ENCODE data around the gene ZNRF3. TPM values are rescaled to one million over a fixed set of nuclear protein-coding genes. Genes with fewer than 3 reads are reported as not detected.
"Not testable (repeated sequence)": the region's sequence is repeated elsewhere in the genome, so short reads cannot be mapped to it uniquely, and the experiment has no call there.

Gene ZNRF3
- polyA plus RNA-seq, 6 donors from 2014 or later = 0.09 to 0.23 (median 0.17) TPM; not detected in 2

DNA sequence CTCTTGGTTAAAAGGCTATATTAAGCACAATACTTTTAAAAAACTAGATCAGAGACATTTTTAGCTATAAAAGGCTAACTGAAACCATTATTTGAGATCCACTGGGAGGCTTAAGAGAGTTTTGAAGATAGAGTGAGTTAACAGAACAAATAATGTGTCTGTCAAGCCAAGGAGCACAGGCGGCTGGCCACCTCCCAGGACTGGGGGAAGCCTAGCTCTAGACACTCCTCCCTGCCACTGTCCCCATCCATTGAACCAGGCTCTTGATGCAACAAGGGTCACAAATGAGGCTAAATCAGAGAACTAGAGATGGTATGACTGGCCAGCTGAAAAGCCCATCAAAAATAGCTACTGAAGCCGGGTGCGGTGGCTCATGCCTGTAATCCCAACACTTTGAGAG is 115.3 kb downstream of the ZNRF3 start:
- H3K36me3 Mint-ChIP-seq = no peaks in the 10 kb centered on the region
- no peaks in the 10 kb centered on the region for H3K4me1 Mint-ChIP-seq
- H3K27ac Mint-ChIP-seq = no peak overlapping the region
- no peak for DNase-seq
- H3K9me3 Mint-ChIP-seq = peaks cover 0 to 4% (median 0%) of the 10 kb centered on the region in 7 donors
- ATAC-seq (ENCODE audit: low read depth in 2 of 2) = no peak
- no peak overlapping the region for H3K4me3 Mint-ChIP-seq
- peaks cover 0 to 18% (median 15%) of the 10 kb centered on the region in 3 donors for H3K27me3 Mint-ChIP-seq

DNA sequence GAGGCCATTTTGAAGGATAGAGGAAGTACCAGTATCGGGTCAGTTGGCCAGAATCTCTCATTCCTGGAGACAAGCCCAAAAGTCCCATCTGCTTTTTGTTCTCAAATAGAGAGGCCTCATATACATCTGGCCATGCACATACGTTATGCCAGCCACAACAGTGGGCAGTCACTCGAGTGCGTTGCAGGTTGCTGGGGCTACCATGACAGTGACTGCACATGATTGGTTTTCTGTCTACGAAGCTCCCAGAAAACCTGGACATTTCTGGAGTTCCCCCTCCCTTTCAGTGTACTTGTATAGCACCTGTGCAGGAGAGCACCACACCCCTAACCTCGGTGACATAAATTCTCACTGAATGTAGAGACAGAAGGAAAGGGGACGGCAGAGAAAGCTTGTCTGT is 116.1 kb downstream of the ZNRF3 start:
- no peak overlapping the region for H3K4me3 Mint-ChIP-seq
- no peak for DNase-seq
- no peaks in the 10 kb centered on the region for H3K36me3 Mint-ChIP-seq
- peaks cover 0 to 4% (median 0%) of the 10 kb centered on the region in 7 donors for H3K9me3 Mint-ChIP-seq
- H3K4me1 Mint-ChIP-seq = no peaks in the 10 kb centered on the region
- no peak overlapping the region for H3K27ac Mint-ChIP-seq
- peaks cover 0 to 23% (median 15%) of the 10 kb centered on the region in 3 donors for H3K27me3 Mint-ChIP-seq
- no peak for ATAC-seq (ENCODE audit: low read depth in 2 of 2)

DNA sequence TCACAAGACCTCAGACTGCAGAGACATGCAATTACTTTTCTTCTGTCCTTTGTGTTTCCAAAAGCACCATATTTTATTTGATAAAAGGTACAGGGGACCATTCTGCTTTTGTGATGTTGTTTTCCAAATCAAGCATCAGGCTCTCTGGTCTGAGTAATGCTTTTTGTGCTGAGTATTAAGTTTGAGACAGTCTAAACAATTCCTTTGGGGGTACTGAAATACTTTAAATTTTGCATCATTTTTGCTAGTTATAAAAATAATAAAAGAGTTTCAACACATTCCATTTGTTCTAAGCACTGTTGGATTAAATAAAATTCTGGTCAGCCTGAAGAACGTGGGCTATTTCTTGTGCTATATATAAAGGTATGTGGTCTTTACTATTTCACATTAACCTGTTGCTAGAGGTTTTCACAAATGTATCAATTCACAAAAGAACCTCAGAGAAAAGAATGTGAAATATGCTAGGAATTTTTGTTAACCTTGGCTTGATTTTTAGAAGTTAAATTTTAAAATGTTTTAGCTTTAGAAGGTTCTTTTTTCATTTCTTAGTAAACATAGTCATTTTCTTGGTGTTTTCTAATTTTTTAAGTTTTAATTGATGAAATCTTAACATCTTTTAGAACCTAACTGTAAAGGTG is 116.7 kb downstream of the ZNRF3 start:
- Mint-ChIP-seq H3K27me3 (peaks cover 2 to 28% (median 17%) of the 10 kb centered on the region in 3 donors), H3K27ac (no peak overlapping the region), H3K4me1 (no peaks in the 10 kb centered on the region), H3K4me3 (no peak overlapping the region), H3K36me3 (no peaks in the 10 kb centered on the region), H3K9me3 (peaks cover 0 to 4% (median 0%) of the 10 kb centered on the region in 7 donors)
- ATAC-seq (ENCODE audit: low read depth in 2 of 2) = no peak
- no peak for DNase-seq

DNA sequence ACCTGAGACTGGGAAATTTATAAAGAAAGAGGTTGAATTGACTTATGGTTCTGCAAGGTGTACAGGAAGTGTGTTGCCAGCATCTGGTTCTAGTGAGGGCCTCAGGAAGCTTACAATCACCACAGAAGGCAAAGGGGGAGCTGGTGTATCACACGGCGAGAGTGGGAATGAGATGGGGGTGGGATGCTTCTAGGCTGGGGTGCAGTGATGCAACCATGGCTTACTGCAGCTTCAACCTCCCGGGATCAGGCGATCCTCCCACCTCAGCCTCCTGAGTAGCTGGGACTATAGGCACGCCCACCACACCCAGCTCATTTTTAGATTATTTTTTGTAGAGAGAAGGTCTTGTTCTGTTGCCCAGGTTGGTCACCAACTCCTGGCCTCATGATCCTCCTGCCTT is 117.3 kb downstream of the ZNRF3 start:
- no peak for DNase-seq
- Mint-ChIP-seq H3K36me3 (no peaks in the 10 kb centered on the region), H3K4me3 (no peak overlapping the region), H3K27ac (no peak overlapping the region), H3K4me1 (no peaks in the 10 kb centered on the region), H3K9me3 (peaks cover 0 to 4% (median 0%) of the 10 kb centered on the region in 7 donors), H3K27me3 (peaks cover 8 to 34% (median 22%) of the 10 kb centered on the region in 3 donors)
- no peak for ATAC-seq (ENCODE audit: low read depth in 2 of 2)

DNA sequence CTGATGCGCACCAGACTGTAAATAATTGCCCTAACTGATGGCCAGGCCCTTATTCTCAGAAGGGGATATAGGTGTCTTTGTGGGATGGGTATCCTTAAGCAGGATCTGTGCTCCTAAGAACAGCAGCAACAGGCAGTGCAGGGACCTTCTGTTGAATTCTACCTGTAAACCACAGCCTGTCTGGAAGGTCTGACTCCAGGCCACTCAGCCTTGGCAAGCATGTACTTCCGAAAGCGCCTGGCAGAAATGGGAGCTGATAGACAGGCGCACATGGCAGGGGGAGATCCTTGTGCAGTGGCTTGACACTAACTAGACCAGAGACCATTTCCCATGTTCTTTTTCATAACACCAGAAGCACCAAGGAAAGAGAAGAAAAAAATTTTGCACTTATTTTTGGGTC is 119.2 kb downstream of the ZNRF3 start:
- H3K27me3 Mint-ChIP-seq = peaks cover 21 to 43% (median 22%) of the 10 kb centered on the region in 3 donors

DNA sequence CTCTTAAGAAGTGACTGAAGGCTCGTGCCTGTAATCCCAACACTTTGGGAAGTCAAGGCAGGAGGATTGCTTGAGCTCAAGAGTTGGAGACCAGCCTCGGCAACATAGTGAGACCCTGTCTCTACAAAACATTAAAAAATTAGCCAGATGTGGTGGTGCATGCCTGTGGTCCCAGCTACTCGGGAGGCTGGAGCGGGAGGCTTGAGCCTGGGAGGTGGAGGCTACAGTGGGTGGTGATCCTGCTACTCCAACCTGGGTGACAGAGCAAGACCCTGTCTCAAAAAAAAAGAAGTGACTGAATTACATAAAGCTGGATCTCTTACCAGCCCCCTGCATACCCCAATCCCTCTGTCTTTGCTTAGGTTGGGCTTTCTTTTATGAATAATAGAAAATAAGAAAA is 120.2 kb downstream of the ZNRF3 start:
- ATAC-seq (ENCODE audit: low read depth in 2 of 2) (no peak), DNase-seq (no peak)
- Mint-ChIP-seq H3K36me3 (no peaks in the 10 kb centered on the region), H3K9me3 (peaks cover 0 to 4% (median 0%) of the 10 kb centered on the region in 7 donors), H3K27ac (no peak overlapping the region), H3K4me1 (no peaks in the 10 kb centered on the region), H3K4me3 (no peak overlapping the region), H3K27me3 (peaks cover 21 to 48% (median 29%) of the 10 kb centered on the region in 3 donors)

More for the DNA sequence above, 119.2 kb downstream of the ZNRF3 start:
- Mint-ChIP-seq H3K27ac (no peak overlapping the region), H3K4me3 (no peak overlapping the region), H3K9me3 (peaks cover 0 to 4% (median 0%) of the 10 kb centered on the region in 7 donors), H3K36me3 (no peaks in the 10 kb centered on the region), H3K4me1 (no peaks in the 10 kb centered on the region)
- ATAC-seq (ENCODE audit: low read depth in 2 of 2) (no peak), DNase-seq (no peak)

DNA sequence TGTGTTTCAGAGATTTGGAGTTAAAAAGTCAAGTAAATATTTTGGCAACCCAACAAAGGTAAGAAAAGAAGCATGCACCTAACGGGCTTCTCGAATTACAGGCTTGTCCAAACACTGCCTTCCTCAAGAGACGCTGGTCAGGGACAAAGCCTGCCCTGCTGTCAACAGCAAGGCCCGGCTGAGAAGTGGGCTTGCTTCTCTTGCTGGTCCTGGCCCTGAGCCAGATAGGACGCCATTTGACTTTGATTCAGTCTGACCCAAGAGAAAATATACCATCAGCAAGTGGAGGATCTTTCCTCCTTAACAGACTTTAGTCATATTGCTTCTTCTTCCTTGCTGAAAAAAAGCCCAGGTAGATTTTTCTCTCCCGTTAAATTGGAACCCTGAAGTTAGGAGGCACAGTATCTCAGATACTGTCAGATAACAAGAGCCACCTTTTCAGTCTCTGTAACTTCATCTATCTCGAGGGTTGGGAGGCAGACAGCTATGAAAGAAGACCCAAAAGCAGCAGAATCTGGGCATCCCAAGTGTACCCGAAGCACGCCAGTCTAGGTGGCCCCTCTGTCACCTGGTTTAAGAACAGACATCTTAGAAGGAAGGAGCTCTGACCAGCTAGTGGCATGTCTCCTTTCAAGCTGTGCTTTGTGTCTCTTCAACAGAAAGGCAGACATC is 120.7 kb downstream of the ZNRF3 start:
- H3K4me1 Mint-ChIP-seq = no peaks in the 10 kb centered on the region
- DNase-seq (no peak), ATAC-seq (ENCODE audit: low read depth in 2 of 2) (no peak)
- H3K27me3 Mint-ChIP-seq = peaks cover 21 to 52% (median 32%) of the 10 kb centered on the region in 3 donors
- peaks cover 0 to 4% (median 0%) of the 10 kb centered on the region in 7 donors for H3K9me3 Mint-ChIP-seq
- no peak overlapping the region for H3K27ac Mint-ChIP-seq
- H3K4me3 Mint-ChIP-seq = no peak overlapping the region
- no peaks in the 10 kb centered on the region for H3K36me3 Mint-ChIP-seq

DNA sequence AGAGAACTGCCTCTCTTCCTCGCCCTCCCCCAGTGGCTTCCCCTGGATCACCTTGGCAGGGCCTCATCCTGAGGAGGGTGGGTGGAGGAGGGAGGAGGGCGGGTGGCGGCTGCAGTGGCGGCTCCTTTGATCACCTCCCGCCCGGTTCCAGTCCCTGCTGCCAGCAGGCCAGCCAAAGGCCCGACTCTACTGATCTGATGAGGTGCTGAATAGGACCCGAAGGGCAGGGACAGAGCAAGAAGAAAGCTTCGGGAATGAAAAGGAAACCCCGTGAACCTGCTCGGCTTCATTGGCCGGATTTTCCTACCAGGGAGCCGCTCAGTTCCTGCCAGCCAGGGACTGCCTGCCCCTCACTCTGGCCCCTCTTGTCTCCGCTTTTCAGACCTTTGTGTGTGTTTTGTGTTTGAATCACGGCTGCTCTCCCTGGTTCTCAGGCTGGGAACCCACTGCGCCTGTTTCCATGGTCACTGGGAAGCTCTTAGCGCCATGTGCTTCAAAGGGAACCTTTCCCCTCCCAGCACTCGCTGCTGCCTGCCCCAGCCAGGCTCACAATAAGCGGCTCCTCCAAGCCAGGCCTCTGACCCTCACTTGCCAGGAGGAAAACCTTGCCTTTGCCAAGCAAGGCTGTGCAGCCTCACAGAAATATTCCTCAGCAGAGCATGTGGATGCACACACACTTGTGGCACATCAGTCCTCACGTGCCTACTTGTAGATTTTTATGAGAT is 121.4 kb downstream of the ZNRF3 start:
- Mint-ChIP-seq H3K36me3 (no peaks in the 10 kb centered on the region), H3K27me3 (peaks cover 21 to 59% (median 35%) of the 10 kb centered on the region in 3 donors), H3K4me1 (no peaks in the 10 kb centered on the region), H3K4me3 (no peak overlapping the region), H3K9me3 (peaks cover 0 to 4% (median 0%) of the 10 kb centered on the region in 7 donors), H3K27ac (no peak overlapping the region)
- DNase-seq (no peak), ATAC-seq (ENCODE audit: low read depth in 2 of 2) (no peak)

DNA sequence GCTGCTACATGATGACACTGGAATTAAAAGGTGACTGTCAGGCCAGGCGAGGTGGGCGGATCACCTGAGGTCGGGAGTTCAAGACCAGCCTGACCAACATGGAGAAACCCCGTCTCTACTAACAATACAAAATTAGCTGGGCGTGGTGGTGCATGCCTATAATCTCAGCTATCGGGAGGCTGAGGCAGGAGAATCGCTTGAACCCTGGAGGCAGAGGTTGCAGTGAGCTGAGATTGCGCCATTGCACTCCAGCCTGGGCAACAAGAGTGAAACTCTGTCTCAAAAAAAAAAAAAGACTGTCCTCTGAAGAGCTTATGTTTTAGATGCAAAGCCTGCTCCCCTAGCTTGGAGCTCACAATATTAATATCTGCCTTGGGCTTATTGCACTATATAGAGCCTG is 122.4 kb downstream of the ZNRF3 start:
- H3K27ac Mint-ChIP-seq; H3K4me3 Mint-ChIP-seq; H3K4me1 Mint-ChIP-seq; H3K9me3 Mint-ChIP-seq; ATAC-seq (ENCODE audit: low read depth in 2 of 2); DNase-seq; H3K36me3 Mint-ChIP-seq: not testable (repeated sequence)
- peaks cover 22 to 68% (median 36%) of the 10 kb centered on the region in 3 donors for H3K27me3 Mint-ChIP-seq

DNA sequence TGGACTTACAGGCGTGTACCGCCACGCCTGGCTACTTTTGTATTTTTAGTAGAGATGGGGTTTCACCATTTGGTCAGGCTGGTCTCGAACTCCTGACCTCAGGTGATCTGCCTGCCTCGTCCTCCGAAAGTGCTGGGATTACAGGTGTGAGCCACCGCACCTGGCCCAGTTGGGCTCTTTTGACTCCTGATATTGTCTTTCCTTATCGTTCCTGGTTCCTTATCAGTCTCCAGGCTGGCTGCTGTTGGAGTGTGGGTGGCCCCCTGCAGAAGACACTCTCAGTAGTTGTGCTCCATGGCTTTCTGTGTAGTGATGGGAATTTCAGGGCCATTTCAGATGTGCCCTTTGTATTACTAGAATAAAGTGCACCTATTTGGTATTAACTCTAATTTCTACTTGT is 123.0 kb downstream of the ZNRF3 start:
- Mint-ChIP-seq H3K4me3 (no peak overlapping the region), H3K36me3 (no peaks in the 10 kb centered on the region), H3K27ac (no peak overlapping the region), H3K4me1 (no peaks in the 10 kb centered on the region), H3K9me3 (no peaks in the 10 kb centered on the region), H3K27me3 (peaks cover 28 to 74% (median 41%) of the 10 kb centered on the region in 3 donors)
- no peak for ATAC-seq (ENCODE audit: low read depth in 2 of 2)
- no peak for DNase-seq

DNA sequence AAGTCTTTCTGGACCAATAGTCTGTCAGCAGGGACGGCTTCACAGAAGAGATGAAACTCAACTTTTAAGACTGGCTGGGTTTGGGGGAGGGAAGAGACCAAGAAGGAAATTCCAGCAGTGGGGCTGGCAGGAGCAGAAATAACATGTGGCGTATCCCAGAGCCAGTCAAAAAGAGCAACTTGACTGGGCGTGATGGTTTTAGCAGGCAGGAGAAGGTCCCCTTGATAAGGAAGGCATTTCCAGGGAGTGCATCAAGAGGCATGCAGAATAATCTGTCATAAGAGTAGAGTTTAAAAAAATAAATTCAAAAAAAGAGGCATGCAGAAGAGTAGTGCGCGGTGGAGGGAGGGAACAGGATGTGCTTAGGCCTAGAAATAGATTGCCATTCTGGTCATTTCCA is 125.8 kb downstream of the ZNRF3 start:
- H3K4me1 Mint-ChIP-seq = no peaks in the 10 kb centered on the region
- no peak overlapping the region for H3K27ac Mint-ChIP-seq
- ATAC-seq (ENCODE audit: low read depth in 2 of 2) = no peak
- no peak overlapping the region for H3K4me3 Mint-ChIP-seq
- DNase-seq = no peak
- no peaks in the 10 kb centered on the region for H3K9me3 Mint-ChIP-seq
- H3K36me3 Mint-ChIP-seq = no peaks in the 10 kb centered on the region
- H3K27me3 Mint-ChIP-seq = peaks cover 28 to 61% (median 36%) of the 10 kb centered on the region in 3 donors

DNA sequence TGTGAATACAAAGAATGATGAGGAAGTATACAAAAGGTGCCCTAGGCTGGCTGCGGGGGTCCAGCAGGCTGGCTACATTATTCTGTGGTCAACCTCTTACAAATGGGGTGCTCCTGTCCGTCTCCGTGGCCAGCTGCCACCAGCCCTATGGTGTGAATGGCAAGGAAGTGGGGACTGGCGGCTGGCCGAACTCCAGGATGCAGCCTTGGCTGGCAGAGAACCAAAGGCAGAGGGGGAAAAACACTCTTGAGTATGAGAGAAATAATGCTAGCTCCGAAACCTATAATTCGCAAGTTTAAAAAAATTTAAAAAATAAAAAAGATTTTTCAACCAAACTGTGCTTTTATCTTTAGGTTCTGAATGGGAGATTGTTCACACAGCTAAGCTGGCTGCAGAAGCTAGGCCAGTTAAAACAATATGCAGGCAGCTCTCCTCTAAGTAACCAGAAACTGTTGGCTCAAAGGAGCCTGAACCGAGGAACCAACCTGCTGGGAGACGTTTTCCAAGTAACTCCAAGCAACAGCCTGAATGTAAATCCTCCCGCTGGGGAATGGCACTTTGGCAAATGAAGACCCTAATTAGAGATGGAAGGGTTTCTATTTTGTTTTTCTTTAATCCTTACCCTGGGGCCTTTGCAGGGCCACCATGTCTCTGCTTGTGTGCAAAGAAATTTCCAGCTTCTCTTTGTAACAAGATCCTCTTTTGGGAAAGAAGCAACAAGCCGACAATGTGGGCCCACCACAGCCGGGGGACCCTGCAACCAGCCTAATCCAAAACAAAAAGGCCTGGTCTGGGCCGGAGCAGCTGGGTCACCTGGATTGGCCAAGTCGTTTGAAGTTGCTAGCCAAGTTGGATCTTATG is 128.1 kb downstream of the ZNRF3 start:
- H3K9me3 Mint-ChIP-seq = no peaks in the 10 kb centered on the region
- no peaks in the 10 kb centered on the region for H3K36me3 Mint-ChIP-seq
- peaks cover 6 to 7% (median 6%) of the 10 kb centered on the region in 3 donors for H3K4me1 Mint-ChIP-seq
- peaks cover 14 to 49% (median 27%) of the 10 kb centered on the region in 3 donors for H3K27me3 Mint-ChIP-seq
- ATAC-seq (ENCODE audit: low read depth in 2 of 2) = no peak
- no peak for DNase-seq
- H3K4me3 Mint-ChIP-seq = no peak overlapping the region
- peak overlapping the region in 1 of 6 donors; percentile 69 for H3K27ac Mint-ChIP-seq

DNA sequence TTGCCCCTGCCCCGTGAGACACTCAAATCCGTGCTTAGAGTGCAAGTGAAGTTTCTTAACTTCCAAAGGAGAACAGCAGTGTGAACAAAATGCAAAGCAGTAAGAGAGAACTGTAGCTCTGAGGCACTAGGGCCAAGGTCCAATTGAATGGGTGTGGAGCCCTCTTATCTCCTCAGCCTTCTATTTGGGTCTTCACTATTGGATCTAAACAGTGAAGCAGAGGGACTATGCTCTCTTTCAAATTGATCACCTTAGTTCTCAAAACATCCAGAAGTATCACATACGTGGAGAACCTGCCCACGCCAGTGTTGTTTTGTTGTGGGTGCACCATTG is 128.7 kb downstream of the ZNRF3 start:
- H3K4me1 Mint-ChIP-seq = peaks cover 8 to 11% (median 8%) of the 10 kb centered on the region in 3 donors
- ATAC-seq (ENCODE audit: low read depth in 2 of 2) (no peak), DNase-seq (no peak)
- no peaks in the 10 kb centered on the region for H3K36me3 Mint-ChIP-seq
- H3K27ac Mint-ChIP-seq = no peak overlapping the region
- H3K27me3 Mint-ChIP-seq = peaks cover 8 to 43% (median 22%) of the 10 kb centered on the region in 3 donors
- H3K4me3 Mint-ChIP-seq = no peak overlapping the region
- H3K9me3 Mint-ChIP-seq = no peaks in the 10 kb centered on the region

All from naive B cell (primary cell).